HG03095 (cell line): ENCODE results near the gene SLC35D1.
"Not testable (repeated sequence)": the region's sequence is repeated elsewhere in the genome, so short reads cannot be mapped to it uniquely, and the experiment has no call there.

Experiments used
- ATAC-seq: cut with Tn5 transposase; IDR thresholded peaks from one replicate; pipeline ENCODE4 v1.9.1; 2021; ENCODE audit warnings: moderate library complexity; ENCODE audit not compliant: unreplicated experiment

Gene SLC35D1

DNA sequence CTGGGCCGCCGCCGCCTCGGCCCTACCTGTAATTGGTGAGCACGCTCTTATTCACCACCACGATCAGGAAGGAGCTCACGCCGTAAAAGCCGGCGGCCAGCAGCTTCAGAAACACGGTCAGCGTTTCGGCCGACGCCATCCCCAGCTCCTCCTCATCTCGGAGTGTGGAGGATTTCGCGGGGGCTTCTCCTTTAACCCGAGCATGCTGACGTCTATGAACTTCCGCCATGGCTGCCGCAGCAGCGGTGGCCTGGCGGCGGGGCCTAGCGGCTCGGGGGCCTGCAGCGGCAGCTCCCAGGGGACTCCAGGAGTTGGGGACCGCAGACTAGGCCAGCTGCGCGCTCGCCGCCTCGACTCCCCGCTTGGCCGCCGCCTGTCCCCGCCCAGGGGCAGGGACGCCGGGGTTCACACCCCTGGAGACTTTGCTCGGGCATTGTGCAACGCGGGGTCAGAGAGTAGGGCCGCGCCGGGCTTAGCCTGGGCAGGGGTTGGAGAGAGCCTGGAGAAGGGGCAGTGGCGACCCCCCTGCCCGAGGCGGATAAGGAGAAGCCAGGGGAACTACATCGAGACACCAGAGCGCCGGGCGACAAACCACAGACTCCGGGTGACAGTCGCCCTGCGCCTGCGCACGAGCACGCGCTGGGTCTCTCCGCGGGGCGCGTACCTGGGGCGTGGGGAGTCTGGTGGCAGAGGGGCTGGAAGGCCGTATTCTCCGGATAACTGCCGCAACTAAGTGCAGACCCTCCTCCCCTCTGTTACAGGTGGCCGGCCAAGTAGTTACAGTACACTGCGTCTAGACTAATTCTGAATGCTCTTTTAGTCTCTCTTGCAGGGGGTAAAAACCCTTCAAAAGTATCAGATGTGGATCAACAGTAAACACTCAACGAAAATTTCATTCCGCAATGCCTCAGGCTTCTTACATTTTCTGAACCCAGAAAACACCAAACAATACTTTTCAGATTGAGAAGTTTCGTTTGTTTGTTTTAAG lies at the start of gene SLC35D1:
Gene SLC35D1 (minus strand): TSS at position 364 of the 988 bp plus-strand sequence. CDS start 135 bp downstream, at position 229.
- ATAC-seq = peak; percentile 82

GRCh38 chr1:67103548-67103947 lies 49.6 kb upstream of the SLC35D1 start:
- no peak for ATAC-seq

DNA sequence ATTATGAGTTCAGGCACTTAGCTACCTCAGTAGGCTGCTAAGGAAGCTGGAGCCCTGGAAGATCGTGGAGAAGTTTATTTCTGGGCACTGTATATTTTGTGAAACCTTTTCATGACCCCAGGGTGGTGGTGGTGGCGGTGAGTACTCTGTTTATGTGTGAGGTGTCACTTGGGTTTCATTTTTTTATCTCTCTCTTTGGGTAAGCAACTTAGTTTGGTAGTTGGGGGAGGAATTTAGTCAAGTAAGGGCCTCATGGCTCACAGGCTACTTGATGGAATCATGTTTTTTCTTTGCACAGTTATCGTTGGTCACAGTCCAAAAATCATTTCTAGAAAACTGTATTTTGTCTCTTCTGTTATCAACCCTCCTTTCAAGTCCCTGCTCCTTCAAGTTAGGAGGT lies 46.9 kb upstream of the SLC35D1 start:
- no peak for ATAC-seq

DNA sequence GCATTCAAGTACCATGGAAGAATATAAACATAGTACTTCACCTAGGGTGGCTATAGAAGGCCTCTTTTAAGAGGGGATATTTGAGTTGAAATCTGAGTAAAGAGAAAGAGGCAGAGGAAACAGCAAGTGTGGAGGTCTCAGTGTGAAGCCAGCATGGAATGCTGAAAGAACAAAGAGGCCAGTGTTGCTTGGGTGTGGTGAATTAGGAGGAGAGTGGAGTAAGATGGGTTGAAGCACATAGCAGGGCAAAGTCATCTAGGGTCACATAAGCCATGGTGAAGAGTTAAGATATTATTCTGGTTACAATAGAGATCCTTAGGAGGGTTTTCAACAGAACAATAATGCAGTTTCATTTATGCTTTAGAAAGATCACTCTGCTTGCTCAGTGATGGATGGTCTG lies 43.4 kb upstream of the SLC35D1 start:
- no peak for ATAC-seq

DNA sequence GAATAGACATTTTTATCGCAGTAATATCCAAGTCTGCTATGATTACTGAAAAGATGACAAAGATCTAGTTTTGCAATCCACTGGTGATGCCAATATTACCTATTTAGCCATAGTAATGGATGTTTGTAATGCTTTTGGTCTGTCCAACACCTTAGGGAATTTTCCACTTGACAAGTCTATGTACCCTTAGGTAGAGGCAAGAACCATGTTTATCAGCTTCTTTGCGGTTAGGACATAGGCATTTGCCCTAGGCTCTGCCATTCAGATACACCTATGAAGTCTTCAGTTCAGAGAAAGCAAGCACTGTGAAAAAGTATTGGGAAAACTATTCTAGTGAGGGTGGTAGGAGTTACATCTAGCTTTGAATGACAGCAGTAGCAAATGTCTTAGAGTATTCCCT lies 40.2 kb upstream of the SLC35D1 start:
- ATAC-seq = no peak

DNA sequence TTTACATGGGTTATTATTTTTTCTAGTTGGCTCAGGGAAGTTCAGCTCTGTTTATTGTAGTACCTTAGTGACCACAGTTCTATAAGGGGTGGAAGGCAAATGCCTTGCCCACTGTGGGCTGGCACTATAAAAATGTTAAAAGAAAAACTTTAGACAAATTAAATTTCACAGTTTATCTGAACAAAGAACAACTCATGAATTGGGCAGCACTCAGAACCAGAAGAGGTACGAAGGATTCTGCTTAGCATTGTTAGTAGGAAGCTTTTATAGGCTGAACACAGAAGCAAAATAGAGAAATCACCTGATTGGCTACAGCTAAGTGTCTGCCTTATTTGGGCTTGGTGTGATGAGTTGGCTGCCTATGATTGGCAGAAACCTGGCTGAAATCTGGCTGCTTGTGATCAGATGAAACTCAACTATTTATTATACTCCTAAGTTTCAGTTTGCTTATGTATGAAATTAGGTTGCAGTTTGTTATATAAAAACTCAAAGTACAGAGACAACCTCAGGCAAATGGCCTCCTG lies 35.8 kb upstream of the SLC35D1 start:
- ATAC-seq = no peak

DNA sequence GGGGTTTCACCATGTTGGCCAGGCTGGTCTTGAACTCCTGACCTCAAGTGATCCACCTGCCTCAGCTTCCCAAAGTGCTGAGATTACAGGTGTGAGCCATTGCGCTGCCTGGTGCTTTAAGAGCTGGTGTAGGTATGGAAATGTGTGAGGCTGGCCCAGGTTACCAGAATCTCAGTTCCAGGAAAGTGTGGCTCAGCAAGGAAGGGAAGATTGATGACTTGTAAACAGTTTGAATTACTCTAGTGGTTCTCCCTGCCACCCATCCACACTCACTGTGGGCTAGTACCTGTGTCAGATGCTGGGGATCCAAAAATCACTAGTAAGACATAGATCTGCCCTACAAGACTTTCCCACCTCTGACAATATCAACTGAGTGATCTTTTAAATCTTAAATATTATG lies 34.5 kb upstream of the SLC35D1 start:
- ATAC-seq = no peak

DNA sequence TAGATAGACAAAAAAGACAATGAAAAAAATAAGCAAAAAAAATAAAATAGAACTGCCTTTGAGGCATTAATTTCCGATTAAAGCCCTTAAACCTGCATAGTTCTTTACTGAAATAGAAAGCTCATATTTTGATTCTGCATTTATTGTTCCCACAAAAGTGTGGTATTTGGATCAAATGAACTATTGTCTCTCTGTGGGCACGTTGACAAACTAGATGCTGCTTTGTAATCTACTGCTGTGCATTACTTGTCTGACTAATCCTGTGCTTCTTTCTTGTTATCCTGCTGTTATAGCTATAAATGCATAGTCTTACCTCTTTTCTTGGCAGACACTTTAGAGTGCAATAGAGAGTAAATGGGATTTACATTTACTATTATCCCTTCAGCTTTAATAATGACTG lies 31.4 kb upstream of the SLC35D1 start:
- ATAC-seq = no peak

DNA sequence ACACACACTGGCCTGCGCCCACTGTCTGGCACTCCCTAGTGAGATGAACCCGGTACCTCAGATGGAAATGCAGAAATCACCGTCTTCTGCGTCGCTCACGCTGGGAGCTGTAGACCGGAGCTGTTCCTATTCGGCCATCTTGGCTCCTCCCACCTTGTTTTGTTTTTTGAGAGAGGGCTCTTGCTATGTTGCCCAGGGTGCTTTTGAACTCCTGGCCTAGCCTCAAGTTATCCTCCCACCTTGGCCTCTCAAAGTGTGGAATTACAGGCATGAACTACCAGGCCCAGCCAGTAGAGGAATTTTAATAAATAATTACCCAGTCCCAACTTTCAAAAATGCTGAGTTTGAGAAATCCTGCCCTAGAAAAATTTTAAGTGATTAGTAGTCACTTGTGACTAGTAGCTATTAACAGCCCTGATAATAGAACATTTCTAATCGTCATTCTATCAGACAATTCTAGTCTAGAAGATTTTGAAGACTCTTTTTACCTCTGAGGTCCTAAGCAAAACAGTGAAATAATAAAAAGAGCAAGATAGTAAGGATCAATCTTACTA lies 30.9 kb upstream of the SLC35D1 start:
- ATAC-seq = no peak

- ATAC-seq = no peak
These were observed 24.3 kb upstream of the SLC35D1 start for GRCh38 chr1:67078291-67078690.

- no peak for ATAC-seq
These were observed 23.6 kb upstream of the SLC35D1 start for GRCh38 chr1:67077593-67077992.

DNA sequence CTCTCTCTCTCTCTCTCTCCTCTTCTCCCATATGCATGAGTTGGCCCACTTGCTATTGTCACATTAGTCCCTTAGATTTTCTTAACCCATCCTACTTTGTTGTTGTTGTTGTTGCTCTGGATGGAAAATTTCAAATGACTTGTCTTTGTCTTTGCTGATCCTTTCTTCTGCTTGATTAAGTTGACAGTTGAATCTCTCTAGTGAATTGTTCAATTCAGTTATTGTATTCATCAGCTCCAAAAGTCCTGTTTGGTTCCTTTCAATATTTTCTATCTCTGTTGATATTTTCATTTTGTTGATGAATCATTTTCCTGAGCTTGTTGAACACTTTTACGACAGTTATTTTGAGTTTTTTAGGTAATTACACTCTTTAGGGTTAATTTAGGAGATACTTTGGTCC lies 18.8 kb upstream of the SLC35D1 start:
- ATAC-seq = no peak

- not testable (repeated sequence) for ATAC-seq
These were observed 13.7 kb upstream of the SLC35D1 start for GRCh38 chr1:67067655-67068054.

DNA sequence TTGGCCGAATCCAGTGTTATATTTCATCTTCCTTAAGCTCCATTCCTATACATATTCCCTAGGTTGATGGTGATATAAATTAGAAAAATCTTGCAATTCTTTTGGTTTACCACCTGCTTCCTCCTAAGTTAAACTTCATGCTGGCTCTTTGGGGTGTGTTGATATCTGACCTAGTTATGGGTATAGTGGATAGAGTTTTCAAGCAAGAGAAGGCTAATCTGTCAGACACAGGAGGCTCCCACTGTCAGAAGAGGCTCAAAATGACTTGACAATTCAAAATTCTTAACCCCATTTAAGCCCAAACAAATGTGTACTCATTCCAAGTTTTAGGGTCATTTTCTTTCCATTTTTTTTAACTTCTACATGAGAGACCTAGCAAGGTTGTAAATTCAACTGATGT lies 8.5 kb upstream of the SLC35D1 start:
- ATAC-seq = no peak

DNA sequence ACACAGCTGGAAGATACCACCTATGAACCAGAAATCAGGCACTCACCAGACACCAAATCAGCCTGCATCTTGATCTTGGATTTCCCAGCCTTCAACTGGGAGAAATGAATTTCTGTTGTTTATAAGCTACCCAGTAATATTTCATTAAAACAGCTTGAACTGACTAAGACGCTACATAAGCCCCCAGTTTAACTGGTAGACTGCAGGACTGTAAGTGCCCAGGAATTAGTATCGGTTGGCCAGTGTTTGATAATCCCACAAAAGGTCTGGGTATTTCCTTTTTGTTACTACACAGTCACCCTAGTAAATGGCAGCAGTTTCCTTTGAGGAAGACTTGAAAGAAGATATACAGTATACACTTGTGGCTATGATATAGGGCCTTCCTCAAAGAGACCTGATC lies 7.3 kb upstream of the SLC35D1 start:
- no peak for ATAC-seq

- ATAC-seq = no peak
These were observed 6.9 kb upstream of the SLC35D1 start for GRCh38 chr1:67060811-67061218.

GRCh38 chr1:67059346-67059745 lies 5.4 kb upstream of the SLC35D1 start:
- no peak for ATAC-seq

- ATAC-seq = no peak
These were observed 4.8 kb upstream of the SLC35D1 start for GRCh38 chr1:67058761-67059160.

DNA sequence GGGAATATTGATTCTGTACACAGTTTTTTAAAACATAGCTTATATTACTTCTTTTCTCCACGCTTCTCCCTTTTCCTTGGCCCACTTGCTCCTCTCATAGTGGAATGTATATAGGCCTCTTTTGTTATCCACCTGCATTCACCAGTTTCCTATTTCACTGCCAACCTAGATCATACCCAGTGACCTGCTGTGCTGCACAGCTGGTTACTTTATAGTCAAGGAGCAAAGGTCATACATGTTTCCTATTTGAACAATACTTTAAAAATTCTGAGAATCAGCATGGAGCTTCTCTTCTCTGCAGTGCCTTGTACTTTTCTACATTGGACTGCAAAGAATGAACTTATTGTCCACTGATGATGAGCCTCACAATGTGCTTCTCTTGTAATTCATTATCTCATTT lies 4.3 kb upstream of the SLC35D1 start:
- ATAC-seq = no peak

GRCh38 chr1:67053535-67053784 lies 488 bp downstream of the SLC35D1 start:
- peak; percentile 33 for ATAC-seq

DNA sequence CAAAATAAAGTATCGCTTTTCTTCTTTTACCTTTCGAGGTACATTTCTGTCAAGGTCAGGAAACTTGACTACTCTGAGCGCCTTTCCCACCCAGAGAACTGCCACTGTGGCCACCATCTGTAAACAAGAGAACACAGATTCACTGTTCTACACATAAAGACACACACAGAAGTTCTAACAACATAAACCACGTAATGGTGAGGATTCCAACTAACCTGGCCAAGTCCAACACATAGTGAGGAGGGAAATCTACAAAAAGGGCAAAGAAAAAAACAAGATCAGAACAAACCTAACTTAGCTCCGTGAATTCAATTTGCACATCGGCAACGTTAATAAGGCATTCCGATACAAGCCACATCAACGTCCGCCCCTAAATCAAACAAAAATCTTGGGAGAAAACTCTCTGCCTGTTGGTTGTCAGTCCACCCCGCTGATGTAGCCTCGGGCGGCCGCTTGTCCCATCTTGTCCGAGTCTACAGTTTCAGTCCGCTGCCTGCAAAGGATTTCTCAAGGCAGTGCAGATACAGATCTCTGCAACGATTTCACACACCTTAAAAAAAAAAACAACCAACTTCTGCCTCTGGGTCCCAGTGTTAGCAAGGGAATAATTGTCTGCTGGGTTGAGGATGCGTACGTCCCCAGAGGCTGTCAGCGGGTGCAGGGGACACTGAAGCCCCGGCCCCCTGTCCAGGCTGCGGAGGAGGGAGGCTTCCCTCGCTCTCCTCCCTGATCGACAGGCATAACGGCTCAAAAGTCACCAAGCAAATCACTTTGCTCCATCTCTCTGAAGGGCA lies 1.0 kb downstream of the SLC35D1 start:
- ATAC-seq = peak; percentile 28

DNA sequence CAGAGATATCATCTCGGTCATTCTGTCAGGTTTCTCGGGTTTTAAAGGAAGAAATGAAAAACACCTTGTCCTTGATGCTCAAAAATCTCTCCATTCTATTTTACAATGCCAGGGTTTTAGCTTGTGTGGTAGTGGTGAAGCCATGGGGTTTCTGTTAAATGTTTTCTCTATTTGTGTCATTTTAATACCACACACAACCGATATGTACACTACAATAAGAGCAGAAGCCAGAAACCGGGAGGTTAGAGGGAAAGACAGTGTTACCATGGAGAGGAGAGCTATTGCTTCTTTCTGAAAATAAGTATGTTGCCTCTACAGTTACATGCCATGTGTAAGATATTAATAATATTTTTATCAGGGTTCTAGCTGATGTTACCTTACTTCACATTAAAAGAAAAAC lies 2.8 kb downstream of the SLC35D1 start:
- ATAC-seq = no peak
